ENCODE data around the gene CPNE2. TPM values are rescaled to one million over a fixed set of nuclear protein-coding genes. Genes with fewer than 3 reads are reported as not detected.

The CPNE2 gene
- total RNA-seq, 1 experiment from 2014 or later = 14.5 TPM

DNA sequence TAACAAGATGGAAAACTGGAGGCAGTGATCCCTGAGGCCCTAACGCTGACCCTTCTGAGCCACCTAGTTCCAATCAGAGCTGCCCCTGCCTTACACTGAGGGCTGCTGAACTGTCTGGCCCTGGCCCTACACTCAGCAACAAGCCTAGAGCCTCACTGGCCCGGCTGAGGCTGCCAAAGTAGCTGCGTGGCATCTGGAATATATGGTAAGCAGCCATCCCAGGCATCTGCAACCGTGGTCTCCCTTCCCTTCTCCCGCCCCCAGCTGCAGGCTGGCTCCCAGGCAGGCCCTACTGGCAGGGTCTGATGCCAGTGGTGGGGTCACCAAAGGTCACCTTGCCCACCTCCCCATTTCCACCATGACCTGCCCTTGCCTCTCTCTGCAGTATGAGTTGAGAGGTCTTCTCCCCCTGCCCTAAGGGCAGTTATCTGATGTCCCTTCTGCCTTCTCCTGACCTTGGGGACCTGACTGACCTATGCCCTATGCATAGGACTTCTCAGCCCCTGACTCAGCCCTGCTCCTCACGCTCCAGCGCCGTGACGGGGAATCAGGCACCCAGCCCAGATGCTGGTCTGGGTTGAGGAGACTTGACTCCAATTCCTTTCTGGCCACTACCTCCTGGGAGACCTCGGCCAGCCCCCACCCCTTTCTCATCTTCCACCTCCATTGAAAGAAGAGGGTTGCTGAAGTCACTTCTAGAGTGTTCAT lies 45.3 kb downstream of the CPNE2 start:
- Mint-ChIP-seq H3K36me3 (ENCODE audit: insufficient read depth, unreplicated experiment) (peaks cover 5% of the 10 kb centered on the region), H3K27me3 (ENCODE audit: unreplicated experiment) (no peaks in the 10 kb centered on the region), H3K27ac (ENCODE audit: unreplicated experiment) (no peak overlapping the region), H3K4me1 (ENCODE audit: low read depth, unreplicated experiment) (no peaks in the 10 kb centered on the region), H3K4me3 (ENCODE audit: low read depth, unreplicated experiment) (no peak overlapping the region), H3K9me3 (ENCODE audit: low read depth, unreplicated experiment) (no peaks in the 10 kb centered on the region)
- intact Hi-C loops (cut with micrococcal nuclease; ENCODE audit: unreplicated experiment) = no loop called here
- CTCF ChIA-PET = no interaction called here
- BruUV-seq (replicated peaks) = no TSS peak
- TF ChIP-seq, protein P1, sequence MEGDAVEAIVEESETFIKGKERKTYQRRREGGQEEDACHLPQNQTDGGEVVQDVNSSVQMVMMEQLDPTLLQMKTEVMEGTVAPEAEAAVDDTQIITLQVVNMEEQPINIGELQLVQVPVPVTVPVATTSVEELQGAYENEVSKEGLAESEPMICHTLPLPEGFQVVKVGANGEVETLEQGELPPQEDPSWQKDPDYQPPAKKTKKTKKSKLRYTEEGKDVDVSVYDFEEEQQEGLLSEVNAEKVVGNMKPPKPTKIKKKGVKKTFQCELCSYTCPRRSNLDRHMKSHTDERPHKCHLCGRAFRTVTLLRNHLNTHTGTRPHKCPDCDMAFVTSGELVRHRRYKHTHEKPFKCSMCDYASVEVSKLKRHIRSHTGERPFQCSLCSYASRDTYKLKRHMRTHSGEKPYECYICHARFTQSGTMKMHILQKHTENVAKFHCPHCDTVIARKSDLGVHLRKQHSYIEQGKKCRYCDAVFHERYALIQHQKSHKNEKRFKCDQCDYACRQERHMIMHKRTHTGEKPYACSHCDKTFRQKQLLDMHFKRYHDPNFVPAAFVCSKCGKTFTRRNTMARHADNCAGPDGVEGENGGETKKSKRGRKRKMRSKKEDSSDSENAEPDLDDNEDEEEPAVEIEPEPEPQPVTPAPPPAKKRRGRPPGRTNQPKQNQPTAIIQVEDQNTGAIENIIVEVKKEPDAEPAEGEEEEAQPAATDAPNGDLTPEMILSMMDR (IDR thresholded peaks at IDR 0.05; ENCODE audit: unreplicated experiment) = no peak
- DNase-seq = no peak

DNA sequence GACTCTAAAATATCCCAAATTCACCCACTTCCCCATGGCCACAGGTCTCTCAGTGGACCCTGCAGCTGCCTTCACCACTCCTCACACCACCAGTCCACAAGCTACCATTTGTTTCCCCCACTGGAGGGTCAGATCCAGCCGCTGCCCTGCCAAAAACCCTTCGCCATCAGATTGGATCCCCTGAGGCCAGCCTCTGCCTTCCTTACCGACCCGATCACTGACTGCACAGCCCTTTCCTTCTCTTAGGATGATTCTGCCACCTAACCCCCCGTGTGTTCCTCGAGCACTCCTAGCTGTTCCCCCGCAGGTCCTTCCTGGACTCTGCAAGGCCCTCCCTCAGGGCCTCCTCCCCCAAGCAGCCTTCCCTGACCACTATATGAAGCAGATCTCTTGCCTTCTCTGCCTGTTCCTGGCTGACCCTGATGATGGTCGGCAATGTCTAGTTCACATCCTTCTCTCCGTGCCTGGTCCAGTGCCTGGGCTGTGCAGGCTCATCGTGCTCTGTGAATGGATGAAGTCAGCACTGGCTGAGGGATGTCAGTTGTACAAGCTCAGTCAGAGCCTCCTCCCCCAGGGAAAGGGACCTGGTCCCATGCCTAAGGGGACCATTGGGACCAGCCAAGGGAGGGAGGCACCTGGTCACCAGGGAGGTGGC lies 46.0 kb downstream of the CPNE2 start:
- peaks cover 5% of the 10 kb centered on the region for H3K36me3 Mint-ChIP-seq (ENCODE audit: insufficient read depth, unreplicated experiment)
- DNase-seq = no peak
- intact Hi-C loops (cut with micrococcal nuclease; ENCODE audit: unreplicated experiment) = no loop called here
- no peak overlapping the region for H3K4me3 Mint-ChIP-seq (ENCODE audit: low read depth, unreplicated experiment)
- no TSS peak for BruUV-seq (replicated peaks)
- no peaks in the 10 kb centered on the region for H3K4me1 Mint-ChIP-seq (ENCODE audit: low read depth, unreplicated experiment)
- TF ChIP-seq, protein P1 (IDR thresholded peaks at IDR 0.05; ENCODE audit: unreplicated experiment) = no peak
- no peaks in the 10 kb centered on the region for H3K9me3 Mint-ChIP-seq (ENCODE audit: low read depth, unreplicated experiment)
- H3K27ac Mint-ChIP-seq (ENCODE audit: unreplicated experiment) = no peak overlapping the region
- CTCF ChIA-PET = no interaction called here
- no peaks in the 10 kb centered on the region for H3K27me3 Mint-ChIP-seq (ENCODE audit: unreplicated experiment)

DNA sequence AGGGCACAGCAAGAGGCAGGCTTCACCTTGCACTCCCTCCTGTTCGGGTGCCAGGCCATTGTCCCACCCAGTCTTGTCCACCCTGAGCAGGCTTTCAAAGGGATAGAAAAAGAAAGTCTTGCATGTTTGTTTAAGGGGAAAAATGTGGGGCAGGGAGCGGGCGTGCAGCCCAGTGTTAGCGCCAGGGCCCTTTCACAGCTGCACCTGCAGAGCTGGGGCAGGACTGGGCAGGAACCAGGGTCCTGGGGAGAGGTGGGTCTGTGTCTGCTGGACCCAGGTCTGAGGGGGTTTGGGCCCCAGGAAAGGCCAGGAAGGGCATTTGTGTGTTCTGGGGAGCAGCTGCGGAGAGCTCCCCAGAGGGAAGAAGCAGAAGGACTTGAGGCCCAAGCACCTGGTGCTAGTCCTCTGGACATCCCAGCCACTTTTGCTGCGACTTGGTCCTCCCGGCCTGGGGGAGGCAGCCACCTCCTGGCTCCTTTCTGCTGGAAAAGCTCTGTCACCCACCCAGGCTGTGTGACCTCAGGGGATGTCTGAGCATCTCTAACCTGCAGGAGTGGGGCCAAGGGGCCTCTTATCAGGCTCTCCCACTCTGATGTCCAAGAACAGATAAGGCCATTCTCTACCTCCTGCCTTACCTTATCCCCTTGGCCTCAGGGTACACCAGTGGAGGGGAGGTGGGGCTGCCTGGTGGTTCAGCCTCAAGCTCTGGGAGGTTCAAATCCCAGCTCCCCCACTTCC lies 48.7 kb downstream of the CPNE2 start:
- TF ChIP-seq, protein P1 (IDR thresholded peaks at IDR 0.05; ENCODE audit: unreplicated experiment) = no peak
- CTCF ChIA-PET = no interaction called here
- no peaks in the 10 kb centered on the region for H3K27me3 Mint-ChIP-seq (ENCODE audit: unreplicated experiment)
- H3K27ac Mint-ChIP-seq (ENCODE audit: unreplicated experiment) = no peak overlapping the region
- no TSS peak for BruUV-seq (replicated peaks)
- no peak for DNase-seq
- intact Hi-C loops (cut with micrococcal nuclease; ENCODE audit: unreplicated experiment) = no loop called here
- H3K9me3 Mint-ChIP-seq (ENCODE audit: low read depth, unreplicated experiment) = no peaks in the 10 kb centered on the region
- no peaks in the 10 kb centered on the region for H3K4me1 Mint-ChIP-seq (ENCODE audit: low read depth, unreplicated experiment)
- no peak overlapping the region for H3K4me3 Mint-ChIP-seq (ENCODE audit: low read depth, unreplicated experiment)
- H3K36me3 Mint-ChIP-seq (ENCODE audit: insufficient read depth, unreplicated experiment) = peaks cover 5% of the 10 kb centered on the region

DNA sequence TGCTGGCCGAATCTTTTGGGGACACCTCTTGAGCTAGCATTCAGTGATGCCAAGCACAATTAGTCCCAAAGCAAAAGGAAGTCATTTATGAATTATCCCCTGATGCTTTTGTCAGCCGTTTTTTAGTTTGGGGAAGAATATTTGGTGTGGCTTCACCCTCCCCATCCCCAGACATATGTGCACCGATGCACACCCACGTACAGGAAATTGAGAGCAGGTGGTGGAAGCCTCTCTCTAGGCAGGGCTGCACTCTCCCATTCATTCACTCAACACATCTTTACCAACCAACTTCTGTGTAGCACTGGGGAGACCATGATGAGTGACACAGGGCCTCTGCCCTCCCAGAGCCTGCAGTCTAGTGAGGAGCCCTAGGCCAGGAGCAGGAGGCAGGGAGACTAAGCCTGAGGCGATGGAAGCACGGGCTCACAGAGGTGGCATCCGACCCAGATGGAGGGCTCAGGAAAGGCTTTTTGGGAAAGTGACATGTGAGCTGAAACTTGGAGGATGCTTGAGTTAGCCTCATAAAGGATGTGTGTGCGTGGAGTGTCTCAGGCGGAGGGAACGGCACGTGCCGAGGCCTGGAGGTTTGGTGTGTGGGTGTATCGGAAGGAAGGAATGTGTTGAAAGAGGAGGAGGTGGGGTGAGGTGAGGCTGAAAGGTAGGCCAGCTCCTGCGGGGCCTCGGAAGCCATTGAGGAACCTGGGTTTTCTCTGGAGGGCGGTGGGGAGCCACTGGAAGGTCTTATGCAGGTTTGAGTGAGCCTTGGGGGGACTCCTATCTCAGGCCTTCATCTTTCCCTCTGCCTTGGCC lies 49.6 kb downstream of the CPNE2 start:
- H3K36me3 Mint-ChIP-seq (ENCODE audit: insufficient read depth, unreplicated experiment) = peaks cover 5% of the 10 kb centered on the region
- H3K4me3 Mint-ChIP-seq (ENCODE audit: low read depth, unreplicated experiment) = no peak overlapping the region
- DNase-seq = no peak
- TF ChIP-seq, protein P1 (IDR thresholded peaks at IDR 0.05; ENCODE audit: unreplicated experiment) = no peak
- H3K27me3 Mint-ChIP-seq (ENCODE audit: unreplicated experiment) = no peaks in the 10 kb centered on the region
- CTCF ChIA-PET = no interaction called here
- H3K4me1 Mint-ChIP-seq (ENCODE audit: low read depth, unreplicated experiment) = no peaks in the 10 kb centered on the region
- no TSS peak for BruUV-seq (replicated peaks)
- no peak overlapping the region for H3K27ac Mint-ChIP-seq (ENCODE audit: unreplicated experiment)
- intact Hi-C loops (cut with micrococcal nuclease; ENCODE audit: unreplicated experiment) = no loop called here
- H3K9me3 Mint-ChIP-seq (ENCODE audit: low read depth, unreplicated experiment) = no peaks in the 10 kb centered on the region
